HepG2 (cell line): ENCODE data around the gene ATG4D. TPM values are rescaled to one million over a fixed set of nuclear protein-coding genes. Genes with fewer than 3 reads are reported as not detected.

ENCODE experiments used
- CHD2 ChIP-seq: IDR thresholded peaks from 2 replicates; pipeline ENCODE4 v1.6.1; 2011; ENCODE audit warnings: low read depth, low read length, improper control_type of control experiment
- ELF4 ChIP-seq: sonication (generic); formaldehyde crosslinking; IDR thresholded peaks from 2 replicates; pipeline ENCODE4 v1.5.0; 2020; ENCODE audit warnings: missing genetic modification reagents, mild to moderate bottlenecking, moderate library complexity, borderline replicate concordance
- HCFC1 ChIP-seq: fragments of 150-350 bp; IDR thresholded peaks from 2 replicates; pipeline ENCODE4 v1.6.1; 2014; ENCODE audit warnings: low read depth, low read length
- NR1H2 ChIP-seq: sonication (generic); formaldehyde crosslinking; IDR thresholded peaks from 2 replicates; pipeline ENCODE4 v1.8.1; 2022; ENCODE audit warnings: low read depth, missing genetic modification reagents, borderline replicate concordance
- TAF1 ChIP-seq: sonication (generic); formaldehyde crosslinking; IDR thresholded peaks from 2 replicates; pipeline ENCODE4 v1.4.0; 2020; ENCODE audit warnings: missing genetic modification reagents
- ZNF792 ChIP-seq: IDR thresholded peaks from 2 replicates; pipeline ENCODE4 v1.6.1; 2016
- polyA plus RNA-seq, 8 experiments: library from polyadenylated mRNA; depleted of rRNA in 3 of 8; stranded (reverse) in 7 of 8; unstranded in 1 of 8; fragments of >200 nt; fragmentation: Illumina TruSeq in 4 of 8; extraction: Trizol in 4 of 8; gene quantifications; 2 replicates each; pipeline versions ENCODE4 v1.2.1 to v1.2.3, GENCODE V29; 2011 to 2016; ENCODE audit warnings: low read depth in 4 of 8, missing spikeins in 1 of 8, mixed read lengths in 1 of 8; ENCODE audit not compliant: insufficient read depth in 1 of 8
- total RNA-seq, 5 experiments: library from RNA; depleted of rRNA; stranded (reverse); fragments of >200 nt; fragmentation: Illumina TruSeq; extraction: Trizol; gene quantifications; 2 replicates each; pipeline ENCODE4 v1.2.3, GENCODE V29; 2016; ENCODE audit warnings: low read depth in 1 of 5
- TF ChIP-seq, protein P1 (sequence below): sonication (generic); formaldehyde crosslinking; IDR thresholded peaks from 2 replicates; pipeline ENCODE4 v1.4.0; 2020; ENCODE audit warnings: missing genetic modification reagents, borderline replicate concordance
- TF ChIP-seq, protein P2 (sequence below): sonication (generic); formaldehyde crosslinking; IDR thresholded peaks from 2 replicates; pipeline ENCODE4 v1.5.1; 2020; ENCODE audit warnings: missing genetic modification reagents, mild to moderate bottlenecking, borderline replicate concordance
- TF ChIP-seq, protein P3 (sequence below): IDR thresholded peaks from 2 replicates; pipeline ENCODE4 v1.6.1; 2016
- TF ChIP-seq, protein P4 (sequence below): sonication (generic); formaldehyde crosslinking; IDR thresholded peaks from 2 replicates; pipeline ENCODE4 v1.4.0; 2020; ENCODE audit warnings: low read depth, missing genetic modification reagents
- TF ChIP-seq, protein P5 (sequence below): sonication (generic); formaldehyde crosslinking; IDR thresholded peaks from 2 replicates; pipeline ENCODE4 v1.5.1; 2020; ENCODE audit warnings: mild to moderate bottlenecking, missing genetic modification reagents, moderate library complexity
- TF ChIP-seq, protein P6 (sequence below): sonication (generic); formaldehyde crosslinking; IDR thresholded peaks from 2 replicates; pipeline ENCODE4 v1.8.1; 2023; ENCODE audit warnings: mild to moderate bottlenecking, missing genetic modification reagents

Gene ATG4D
- total and polyA plus RNA-seq, 2 of the 13 experiments (the other 11 are each of a cell fraction or from before 2014, with no cell fraction given) = 17.8 to 19.0 TPM

DNA sequence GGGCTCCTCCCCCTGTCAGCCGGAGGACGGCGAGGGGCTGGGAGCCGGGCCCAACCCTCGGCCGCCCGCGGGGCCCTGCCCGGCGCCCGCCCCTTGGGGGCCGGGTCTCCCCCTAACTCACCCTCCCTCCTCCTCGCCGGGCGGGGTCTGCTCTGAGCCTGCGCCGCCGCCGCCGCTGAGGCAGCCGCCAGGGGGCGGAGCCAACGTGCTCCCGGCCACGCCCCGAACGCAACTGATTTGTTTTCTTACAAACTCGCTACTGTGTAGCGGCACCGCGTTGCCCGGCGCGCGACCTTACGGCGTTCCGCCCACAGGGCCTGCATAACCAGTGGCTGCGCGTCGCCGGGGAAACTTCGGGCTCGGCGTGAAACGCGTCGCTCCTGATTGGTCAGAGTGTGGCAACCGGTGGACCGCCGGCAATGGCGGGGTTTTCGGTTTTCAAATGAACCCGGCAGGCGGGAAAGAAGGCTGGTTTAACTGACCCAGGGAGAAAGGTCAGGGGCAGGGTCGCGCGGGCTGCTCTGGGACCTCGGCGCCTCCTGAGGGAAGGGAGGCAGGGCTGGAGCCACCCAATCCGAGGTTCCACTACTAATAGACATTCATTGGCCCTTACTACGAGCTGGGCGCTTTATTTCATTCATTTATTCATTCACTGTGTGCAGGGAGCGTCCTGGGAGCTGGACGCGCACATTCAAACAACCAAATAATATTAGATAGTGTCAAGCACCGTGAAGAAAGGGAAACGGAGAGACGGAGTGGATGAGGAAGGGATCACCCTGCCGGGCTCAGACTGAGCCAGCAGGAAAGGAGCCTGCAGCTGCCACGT is 25.3 kb downstream of the ATG4D start, which contains the start of gene CDKN2D (continued):
- TF ChIP-seq ELF4 (CRISPR knock-in tag) (peak; percentile 31; the same call in 1 of the 2 replicates), HCFC1 (0 out of 2 replicates have a peak, but pooled peaks have one; percentile 12), NR1H2 (CRISPR knock-in tag) (no peak), CHD2 (peak; percentile 82), ZNF792 (CRISPR knock-in tag) (peak; percentile 20; the same call in 1 of the 2 replicates), TAF1 (CRISPR knock-in tag) (peak; percentile 29; the same call in 1 of the 2 replicates)
- TF ChIP-seq, protein P1, sequence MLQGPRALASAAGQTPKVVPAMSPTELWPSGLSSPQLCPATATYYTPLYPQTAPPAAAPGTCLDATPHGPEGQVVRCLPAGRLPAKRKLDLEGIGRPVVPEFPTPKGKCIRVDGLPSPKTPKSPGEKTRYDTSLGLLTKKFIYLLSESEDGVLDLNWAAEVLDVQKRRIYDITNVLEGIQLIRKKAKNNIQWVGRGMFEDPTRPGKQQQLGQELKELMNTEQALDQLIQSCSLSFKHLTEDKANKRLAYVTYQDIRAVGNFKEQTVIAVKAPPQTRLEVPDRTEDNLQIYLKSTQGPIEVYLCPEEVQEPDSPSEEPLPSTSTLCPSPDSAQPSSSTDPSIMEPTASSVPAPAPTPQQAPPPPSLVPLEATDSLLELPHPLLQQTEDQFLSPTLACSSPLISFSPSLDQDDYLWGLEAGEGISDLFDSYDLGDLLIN (CRISPR knock-in tag) = peak; percentile 99; the same call in 1 of the 2 replicates
- TF ChIP-seq, protein P2, sequence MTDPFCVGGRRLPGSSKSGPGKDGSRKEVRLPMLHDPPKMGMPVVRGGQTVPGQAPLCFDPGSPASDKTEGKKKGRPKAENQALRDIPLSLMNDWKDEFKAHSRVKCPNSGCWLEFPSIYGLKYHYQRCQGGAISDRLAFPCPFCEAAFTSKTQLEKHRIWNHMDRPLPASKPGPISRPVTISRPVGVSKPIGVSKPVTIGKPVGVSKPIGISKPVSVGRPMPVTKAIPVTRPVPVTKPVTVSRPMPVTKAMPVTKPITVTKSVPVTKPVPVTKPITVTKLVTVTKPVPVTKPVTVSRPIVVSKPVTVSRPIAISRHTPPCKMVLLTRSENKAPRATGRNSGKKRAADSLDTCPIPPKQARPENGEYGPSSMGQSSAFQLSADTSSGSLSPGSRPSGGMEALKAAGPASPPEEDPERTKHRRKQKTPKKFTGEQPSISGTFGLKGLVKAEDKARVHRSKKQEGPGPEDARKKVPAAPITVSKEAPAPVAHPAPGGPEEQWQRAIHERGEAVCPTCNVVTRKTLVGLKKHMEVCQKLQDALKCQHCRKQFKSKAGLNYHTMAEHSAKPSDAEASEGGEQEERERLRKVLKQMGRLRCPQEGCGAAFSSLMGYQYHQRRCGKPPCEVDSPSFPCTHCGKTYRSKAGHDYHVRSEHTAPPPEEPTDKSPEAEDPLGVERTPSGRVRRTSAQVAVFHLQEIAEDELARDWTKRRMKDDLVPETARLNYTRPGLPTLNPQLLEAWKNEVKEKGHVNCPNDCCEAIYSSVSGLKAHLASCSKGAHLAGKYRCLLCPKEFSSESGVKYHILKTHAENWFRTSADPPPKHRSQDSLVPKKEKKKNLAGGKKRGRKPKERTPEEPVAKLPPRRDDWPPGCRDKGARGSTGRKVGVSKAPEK (CRISPR knock-in tag) = no peak
- TF ChIP-seq, protein P3, sequence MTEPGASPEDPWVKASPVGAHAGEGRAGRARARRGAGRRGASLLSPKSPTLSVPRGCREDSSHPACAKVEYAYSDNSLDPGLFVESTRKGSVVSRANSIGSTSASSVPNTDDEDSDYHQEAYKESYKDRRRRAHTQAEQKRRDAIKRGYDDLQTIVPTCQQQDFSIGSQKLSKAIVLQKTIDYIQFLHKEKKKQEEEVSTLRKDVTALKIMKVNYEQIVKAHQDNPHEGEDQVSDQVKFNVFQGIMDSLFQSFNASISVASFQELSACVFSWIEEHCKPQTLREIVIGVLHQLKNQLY = no peak
- TF ChIP-seq, protein P4, sequence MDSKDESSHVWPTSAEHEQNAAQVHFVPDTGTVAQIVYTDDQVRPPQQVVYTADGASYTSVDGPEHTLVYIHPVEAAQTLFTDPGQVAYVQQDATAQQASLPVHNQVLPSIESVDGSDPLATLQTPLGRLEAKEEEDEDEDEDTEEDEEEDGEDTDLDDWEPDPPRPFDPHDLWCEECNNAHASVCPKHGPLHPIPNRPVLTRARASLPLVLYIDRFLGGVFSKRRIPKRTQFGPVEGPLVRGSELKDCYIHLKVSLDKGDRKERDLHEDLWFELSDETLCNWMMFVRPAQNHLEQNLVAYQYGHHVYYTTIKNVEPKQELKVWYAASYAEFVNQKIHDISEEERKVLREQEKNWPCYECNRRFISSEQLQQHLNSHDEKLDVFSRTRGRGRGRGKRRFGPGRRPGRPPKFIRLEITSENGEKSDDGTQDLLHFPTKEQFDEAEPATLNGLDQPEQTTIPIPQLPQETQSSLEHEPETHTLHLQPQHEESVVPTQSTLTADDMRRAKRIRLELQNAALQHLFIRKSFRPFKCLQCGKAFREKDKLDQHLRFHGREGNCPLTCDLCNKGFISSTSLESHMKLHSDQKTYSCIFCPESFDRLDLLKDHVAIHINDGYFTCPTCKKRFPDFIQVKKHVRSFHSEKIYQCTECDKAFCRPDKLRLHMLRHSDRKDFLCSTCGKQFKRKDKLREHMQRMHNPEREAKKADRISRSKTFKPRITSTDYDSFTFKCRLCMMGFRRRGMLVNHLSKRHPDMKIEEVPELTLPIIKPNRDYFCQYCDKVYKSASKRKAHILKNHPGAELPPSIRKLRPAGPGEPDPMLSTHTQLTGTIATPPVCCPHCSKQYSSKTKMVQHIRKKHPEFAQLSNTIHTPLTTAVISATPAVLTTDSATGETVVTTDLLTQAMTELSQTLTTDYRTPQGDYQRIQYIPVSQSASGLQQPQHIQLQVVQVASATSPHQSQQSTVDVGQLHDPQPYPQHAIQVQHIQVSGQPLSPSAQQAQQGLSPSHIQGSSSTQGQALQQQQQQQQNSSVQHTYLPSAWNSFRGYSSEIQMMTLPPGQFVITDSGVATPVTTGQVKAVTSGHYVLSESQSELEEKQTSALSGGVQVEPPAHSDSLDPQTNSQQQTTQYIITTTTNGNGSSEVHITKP (CRISPR knock-in tag) = no peak
- TF ChIP-seq, protein P5, sequence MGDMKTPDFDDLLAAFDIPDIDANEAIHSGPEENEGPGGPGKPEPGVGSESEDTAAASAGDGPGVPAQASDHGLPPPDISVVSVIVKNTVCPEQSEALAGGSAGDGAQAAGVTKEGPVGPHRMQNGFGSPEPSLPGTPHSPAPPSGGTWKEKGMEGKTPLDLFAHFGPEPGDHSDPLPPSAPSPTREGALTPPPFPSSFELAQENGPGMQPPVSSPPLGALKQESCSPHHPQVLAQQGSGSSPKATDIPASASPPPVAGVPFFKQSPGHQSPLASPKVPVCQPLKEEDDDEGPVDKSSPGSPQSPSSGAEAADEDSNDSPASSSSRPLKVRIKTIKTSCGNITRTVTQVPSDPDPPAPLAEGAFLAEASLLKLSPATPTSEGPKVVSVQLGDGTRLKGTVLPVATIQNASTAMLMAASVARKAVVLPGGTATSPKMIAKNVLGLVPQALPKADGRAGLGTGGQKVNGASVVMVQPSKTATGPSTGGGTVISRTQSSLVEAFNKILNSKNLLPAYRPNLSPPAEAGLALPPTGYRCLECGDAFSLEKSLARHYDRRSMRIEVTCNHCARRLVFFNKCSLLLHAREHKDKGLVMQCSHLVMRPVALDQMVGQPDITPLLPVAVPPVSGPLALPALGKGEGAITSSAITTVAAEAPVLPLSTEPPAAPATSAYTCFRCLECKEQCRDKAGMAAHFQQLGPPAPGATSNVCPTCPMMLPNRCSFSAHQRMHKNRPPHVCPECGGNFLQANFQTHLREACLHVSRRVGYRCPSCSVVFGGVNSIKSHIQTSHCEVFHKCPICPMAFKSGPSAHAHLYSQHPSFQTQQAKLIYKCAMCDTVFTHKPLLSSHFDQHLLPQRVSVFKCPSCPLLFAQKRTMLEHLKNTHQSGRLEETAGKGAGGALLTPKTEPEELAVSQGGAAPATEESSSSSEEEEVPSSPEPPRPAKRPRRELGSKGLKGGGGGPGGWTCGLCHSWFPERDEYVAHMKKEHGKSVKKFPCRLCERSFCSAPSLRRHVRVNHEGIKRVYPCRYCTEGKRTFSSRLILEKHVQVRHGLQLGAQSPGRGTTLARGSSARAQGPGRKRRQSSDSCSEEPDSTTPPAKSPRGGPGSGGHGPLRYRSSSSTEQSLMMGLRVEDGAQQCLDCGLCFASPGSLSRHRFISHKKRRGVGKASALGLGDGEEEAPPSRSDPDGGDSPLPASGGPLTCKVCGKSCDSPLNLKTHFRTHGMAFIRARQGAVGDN = peak; percentile 82
- TF ChIP-seq, protein P6, sequence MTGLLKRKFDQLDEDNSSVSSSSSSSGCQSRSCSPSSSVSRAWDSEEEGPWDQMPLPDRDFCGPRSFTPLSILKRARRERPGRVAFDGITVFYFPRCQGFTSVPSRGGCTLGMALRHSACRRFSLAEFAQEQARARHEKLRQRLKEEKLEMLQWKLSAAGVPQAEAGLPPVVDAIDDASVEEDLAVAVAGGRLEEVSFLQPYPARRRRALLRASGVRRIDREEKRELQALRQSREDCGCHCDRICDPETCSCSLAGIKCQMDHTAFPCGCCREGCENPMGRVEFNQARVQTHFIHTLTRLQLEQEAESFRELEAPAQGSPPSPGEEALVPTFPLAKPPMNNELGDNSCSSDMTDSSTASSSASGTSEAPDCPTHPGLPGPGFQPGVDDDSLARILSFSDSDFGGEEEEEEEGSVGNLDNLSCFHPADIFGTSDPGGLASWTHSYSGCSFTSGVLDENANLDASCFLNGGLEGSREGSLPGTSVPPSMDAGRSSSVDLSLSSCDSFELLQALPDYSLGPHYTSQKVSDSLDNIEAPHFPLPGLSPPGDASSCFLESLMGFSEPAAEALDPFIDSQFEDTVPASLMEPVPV (CRISPR knock-in tag) = peak; percentile 98
